Erythroblast (primary cell): ENCODE data around the gene CD2BP2.
A peak's percentile ranks its signal among the peaks of the same experiment; 100 is the strongest.
"Not testable (repeated sequence)": the region's sequence is repeated elsewhere in the genome, so short reads cannot be mapped to it uniquely, and the experiment has no call there.

ENCODE experiments used
- GATA1 ChIP-seq: IDR thresholded peaks from 2 replicates; pipeline ENCODE4 v1.6.1; 2011; ENCODE audit warnings: low read depth, mild to moderate bottlenecking, control low read depth, low read length, moderate library complexity
- POLR2A ChIP-seq: IDR thresholded peaks from 2 replicates; pipeline ENCODE4 v1.6.1; 2011; ENCODE audit warnings: mild to moderate bottlenecking, low read length

- TF ChIP-seq POLR2A, result peak; percentile 69
- not testable (repeated sequence) for TF ChIP-seq GATA1
Observed at GRCh38 chr16:30335028-30335597, 20.0 kb downstream of the CD2BP2 start.
